ENCODE data around the gene SENP2.

SENP2 gene

DNA sequence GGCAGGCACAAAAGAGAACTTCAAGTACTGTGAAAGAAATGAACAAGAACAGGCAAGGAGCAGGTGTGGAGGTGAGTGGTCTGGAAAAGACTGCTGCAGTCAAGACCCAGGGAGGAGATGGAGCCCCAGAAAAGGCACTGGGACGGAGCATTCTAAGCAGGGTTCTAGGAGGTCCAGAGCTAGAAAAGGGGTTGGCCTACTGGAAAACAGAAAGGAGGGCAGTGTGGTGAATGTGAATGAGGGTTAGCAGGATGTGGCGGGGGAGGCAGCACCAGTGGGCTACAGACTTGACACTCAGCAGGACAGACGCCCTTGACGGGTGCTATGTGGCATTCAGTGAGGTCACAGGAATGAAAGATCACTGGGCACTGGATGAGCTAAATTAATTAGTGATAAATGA, 75.7 kb downstream of the SENP2 start:
- Histone ChIP-seq H3K27ac (no peak overlapping the region), H3K4me3 (no peak overlapping the region)

DNA sequence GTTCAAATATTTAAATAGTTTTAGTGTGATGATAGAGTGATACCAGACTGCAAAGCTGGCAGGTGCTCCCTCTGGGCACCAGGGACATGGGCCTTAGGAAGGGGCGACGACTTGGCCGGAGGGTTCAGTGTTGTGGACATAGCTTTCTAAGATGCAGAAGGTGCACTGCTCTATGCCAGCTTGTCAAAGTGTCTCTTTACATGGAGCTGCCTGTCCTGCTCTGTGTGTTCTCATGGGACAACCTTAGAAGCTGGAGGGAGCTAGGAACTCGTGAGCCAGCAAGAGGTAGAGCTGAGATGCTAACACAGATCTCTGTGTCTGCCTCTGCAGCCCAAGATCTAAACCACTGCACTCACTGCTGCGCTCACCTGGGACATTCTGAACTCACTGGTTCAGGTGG, 77.8 kb downstream of the SENP2 start:
- Histone ChIP-seq H3K27ac (no peak overlapping the region), H3K4me3 (no peak overlapping the region)

DNA sequence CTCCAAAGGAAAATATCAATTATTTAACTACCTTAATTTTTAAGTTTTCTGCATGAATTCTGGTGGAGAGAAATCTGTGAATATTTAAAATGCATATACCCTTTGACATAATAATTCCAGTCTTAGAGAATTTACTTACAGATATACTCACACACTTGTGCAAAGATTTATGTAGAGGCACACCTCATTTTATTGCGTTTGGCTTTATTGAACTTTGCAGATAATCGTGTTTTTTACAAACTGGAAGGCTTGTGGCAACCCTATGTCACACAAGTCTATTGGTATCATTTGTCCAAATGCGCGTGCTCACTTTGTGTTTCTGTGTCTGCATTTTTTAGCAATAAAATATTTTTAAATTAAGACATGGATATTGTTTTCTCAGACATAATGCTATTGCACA, 81.5 kb downstream of the SENP2 start:
- no peak overlapping the region for H3K27ac ChIP-seq
- no peak overlapping the region for H3K4me3 ChIP-seq

DNA sequence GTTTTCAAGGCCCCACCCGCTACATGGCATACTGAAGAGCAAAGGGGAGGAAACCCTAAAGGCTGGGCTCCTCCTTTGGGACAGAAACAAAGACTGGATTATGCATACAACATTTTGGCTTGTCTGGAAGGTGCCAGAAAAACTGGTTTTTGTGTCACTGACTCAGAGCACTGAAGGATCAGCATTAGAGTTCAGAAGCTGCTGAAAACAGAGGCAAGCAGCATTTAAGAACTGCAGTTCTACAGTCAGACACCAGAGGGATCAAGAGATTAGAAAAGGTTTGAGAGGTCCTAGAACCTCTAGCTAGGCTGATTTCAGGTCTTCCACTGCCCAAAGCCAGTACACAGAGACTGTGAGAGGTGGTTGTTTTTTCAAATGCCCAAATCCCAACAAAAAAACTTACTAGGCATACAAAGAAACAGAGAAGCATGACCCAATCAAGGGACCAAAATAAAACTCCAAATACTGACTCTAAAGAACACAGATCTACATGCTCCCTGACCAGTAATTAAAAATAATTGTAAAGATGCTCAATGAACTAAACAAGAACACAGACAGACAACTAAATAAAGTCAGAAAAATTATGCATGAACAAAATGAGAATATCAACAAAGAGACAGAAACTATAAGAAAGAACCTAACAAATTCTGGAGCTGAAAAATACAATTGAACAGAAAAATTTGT, 91.2 kb downstream of the SENP2 start:
- Histone ChIP-seq H3K4me3 (no peak overlapping the region), H3K27ac (no peak overlapping the region)

DNA sequence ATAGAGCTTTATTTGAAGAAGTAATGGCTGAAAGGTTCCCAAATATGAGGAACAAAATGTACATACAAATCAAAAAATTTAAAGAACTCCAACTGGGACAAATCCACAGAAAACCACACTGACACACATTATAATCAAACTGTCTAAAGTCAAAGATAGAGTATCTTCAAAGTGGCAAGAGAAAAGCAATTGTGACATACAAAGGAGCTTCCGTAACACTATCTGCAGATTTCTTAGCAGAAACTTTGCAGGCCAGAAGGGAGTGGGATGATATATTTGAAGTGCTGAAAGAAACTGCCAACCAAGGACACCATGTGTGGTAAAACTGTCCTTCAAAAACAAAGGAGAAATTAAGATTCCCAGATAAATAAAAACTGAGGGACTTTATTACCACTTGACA, 91.9 kb downstream of the SENP2 start:
- Histone ChIP-seq H3K4me3 (no peak overlapping the region), H3K27ac (no peak overlapping the region)

DNA sequence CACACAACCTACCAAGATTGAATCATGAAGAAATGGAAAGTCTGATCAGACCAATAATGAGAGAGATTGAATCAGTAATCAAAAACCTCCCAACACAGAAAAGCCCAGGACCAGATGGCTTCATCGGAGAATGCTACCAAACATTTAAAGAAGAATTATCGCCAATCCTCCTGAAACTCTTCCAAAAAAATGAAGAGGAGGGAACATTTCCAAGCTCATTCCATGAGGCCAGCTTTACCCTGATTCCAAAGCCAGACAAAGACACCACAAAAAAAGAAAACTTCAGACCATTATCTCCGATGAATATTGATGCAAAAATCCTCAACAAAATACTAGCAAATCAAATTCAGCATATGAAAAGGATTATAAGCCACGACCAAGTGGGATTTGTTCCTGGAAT, 94.1 kb downstream of the SENP2 start:
- no peak overlapping the region for H3K27ac ChIP-seq
- no peak overlapping the region for H3K4me3 ChIP-seq
